Mucosa of descending colon (tissue), 3 donors: Measurements from ENCODE around the gene MGAT3. TPM values are rescaled to one million over a fixed set of nuclear protein-coding genes. Genes with fewer than 3 reads are reported as not detected.

Experiments used
- ATAC-seq: fragments of 200-7000 bp; cut with Tn5 transposase; one replicate; pipeline ENCODE4 v1.9.1; 2020; ENCODE audit warnings: mild to moderate bottlenecking, moderate library complexity
- DNase-seq, 3 donors: peaks; one replicate each; pipeline ENCODE4 v3.0.0-alpha.2; 2020
- H3K36me3 ChIP-seq: fragments of 200-600 bp; one replicate; pipeline ENCODE4 v1.8.0; 2021; ENCODE audit warnings: low read depth, mild to moderate bottlenecking
- H3K4me1 ChIP-seq: fragments of 200-600 bp; one replicate; pipeline ENCODE4 v1.8.0; 2021; ENCODE audit warnings: low read depth, mild to moderate bottlenecking
- H3K4me3 ChIP-seq: fragments of 200-600 bp; one replicate; pipeline ENCODE4 v1.8.0; 2021; ENCODE audit warnings: mild to moderate bottlenecking
- H3K9me3 ChIP-seq: fragments of 200-600 bp; one replicate; pipeline ENCODE4 v1.8.0; 2021; ENCODE audit warnings: mild to moderate bottlenecking
- CTCF ChIP-seq: fragments of 200-600 bp; IDR thresholded peaks from one replicate; pipeline ENCODE4 v1.8.0; 2022; ENCODE audit warnings: antibody characterized with exemption, mild to moderate bottlenecking
- intact Hi-C, 2 donors: fragments of 100-400 bp; cut with DNase I in 1 of 2; cut with micrococcal nuclease in 1 of 2; formaldehyde crosslinking; loops; one replicate each; pipeline versions ENCODE4 v1.11.0 to v1.11.1; 2022; cut with DNase I, micrococcal nuclease
- total RNA-seq, 3 donors: library from RNA; stranded (reverse); fragmentation: NEBNext Ultra II Directional in 2 of 3; extraction: Animal tissue kit (Norgen Biotek cat#: 25700) in 2 of 3; gene quantifications; one replicate each; pipeline versions ENCODE4 v1.2.1 to v1.2.4, GENCODE V29; 2021 to 2023
- donor health status: DM: no; HTN: no; CAD: no; lungs with moderate emphysema.
- donor health status: DM: no; HTN: no; CAD: no.
- donor health status: DM: no; HTN: yes; CAD: no.

MGAT3 gene
- total RNA-seq, 3 donors from 2014 or later = 5.1 to 8.5 (median 6.5) TPM

GRCh38 chr22:39489094-39490068 lies 32.6 kb downstream of the MGAT3 start:
- intact Hi-C loops = no loop called here
- DNase-seq (peak in 2 of 3 donors; percentile 43 to 54), ATAC-seq (peak; percentile 69)
- Histone ChIP-seq H3K9me3 (no peaks in the 10 kb centered on the region), H3K36me3 (no peaks in the 10 kb centered on the region), H3K4me3 (no peak overlapping the region), H3K4me1 (no peaks in the 10 kb centered on the region)
- TF ChIP-seq CTCF = no peak

GRCh38 chr22:39490135-39490798 lies 33.5 kb downstream of the MGAT3 start:
- no peaks in the 10 kb centered on the region for H3K4me1 ChIP-seq
- no peak for TF ChIP-seq CTCF
- no peaks in the 10 kb centered on the region for H3K36me3 ChIP-seq
- no peaks in the 10 kb centered on the region for H3K9me3 ChIP-seq
- intact Hi-C loops = no loop called here
- ATAC-seq = peak; percentile 90
- DNase-seq = peak; percentile 75 to 90 (median 81)
- no peak overlapping the region for H3K4me3 ChIP-seq

GRCh38 chr22:39490966-39491680 lies 34.3 kb downstream of the MGAT3 start:
- Histone ChIP-seq H3K36me3 (no peaks in the 10 kb centered on the region), H3K4me3 (no peak overlapping the region), H3K9me3 (no peaks in the 10 kb centered on the region), H3K4me1 (no peaks in the 10 kb centered on the region)
- DNase-seq (peak in 1 of 3 donors; percentile 45), ATAC-seq (no peak)
- intact Hi-C loops = no loop called here
- no peak for TF ChIP-seq CTCF

- no peaks in the 10 kb centered on the region for H3K36me3 ChIP-seq
- intact Hi-C loops = no loop called here
- no peak overlapping the region for H3K4me3 ChIP-seq
- no peak for ATAC-seq
- no peaks in the 10 kb centered on the region for H3K4me1 ChIP-seq
- peak in 1 of 3 donors; percentile 27 for DNase-seq
- no peaks in the 10 kb centered on the region for H3K9me3 ChIP-seq
- no peak for TF ChIP-seq CTCF
Observed at GRCh38 chr22:39491696-39492095, 34.9 kb downstream of the MGAT3 start.

GRCh38 chr22:39492186-39492585 lies 35.4 kb downstream of the MGAT3 start:
- DNase-seq = peak in 1 of 3 donors; percentile 29
- no peaks in the 10 kb centered on the region for H3K36me3 ChIP-seq
- no peaks in the 10 kb centered on the region for H3K9me3 ChIP-seq
- H3K4me3 ChIP-seq = no peak overlapping the region
- intact Hi-C loops = no loop called here
- no peak for TF ChIP-seq CTCF
- ATAC-seq = no peak
- H3K4me1 ChIP-seq = no peaks in the 10 kb centered on the region
